ENCODE data around the gene KIT. TPM values are rescaled to one million over a fixed set of nuclear protein-coding genes. Genes with fewer than 3 reads are reported as not detected.

KIT gene
- total RNA-seq, 1 experiment from 2014 or later = not detected

- Mint-ChIP-seq H3K27me3 (ENCODE audit: insufficient read depth, unreplicated experiment) (peaks cover 34% of the 10 kb centered on the region), H3K4me1 (ENCODE audit: insufficient read depth, unreplicated experiment) (no peaks in the 10 kb centered on the region), H3K36me3 (ENCODE audit: insufficient read depth, unreplicated experiment) (no peaks in the 10 kb centered on the region), H3K4me3 (ENCODE audit: unreplicated experiment) (no peak overlapping the region), H3K27ac (ENCODE audit: low read depth, unreplicated experiment) (no peak overlapping the region), H3K9me3 (ENCODE audit: unreplicated experiment) (no peaks in the 10 kb centered on the region)
- BruUV-seq (replicated peaks) = no TSS peak
- intact Hi-C loops (cut with micrococcal nuclease) = no loop called here
- DNase-seq (ENCODE audit: unreplicated experiment) = peak; percentile 4
- ChIA-PET CTCF (interaction anchor here (0.6 to 0.8 kb wide), 2 partner anchors 20 to 46 kb away, joined by 3 to 4 read pairs; no protein-coding TSS in a partner anchor), POLR2A (interaction anchor here (0.6 kb wide), 1 partner anchor 24 kb away, joined by 3 read pairs; no protein-coding TSS in a partner anchor)
- TF ChIP-seq, protein P1, sequence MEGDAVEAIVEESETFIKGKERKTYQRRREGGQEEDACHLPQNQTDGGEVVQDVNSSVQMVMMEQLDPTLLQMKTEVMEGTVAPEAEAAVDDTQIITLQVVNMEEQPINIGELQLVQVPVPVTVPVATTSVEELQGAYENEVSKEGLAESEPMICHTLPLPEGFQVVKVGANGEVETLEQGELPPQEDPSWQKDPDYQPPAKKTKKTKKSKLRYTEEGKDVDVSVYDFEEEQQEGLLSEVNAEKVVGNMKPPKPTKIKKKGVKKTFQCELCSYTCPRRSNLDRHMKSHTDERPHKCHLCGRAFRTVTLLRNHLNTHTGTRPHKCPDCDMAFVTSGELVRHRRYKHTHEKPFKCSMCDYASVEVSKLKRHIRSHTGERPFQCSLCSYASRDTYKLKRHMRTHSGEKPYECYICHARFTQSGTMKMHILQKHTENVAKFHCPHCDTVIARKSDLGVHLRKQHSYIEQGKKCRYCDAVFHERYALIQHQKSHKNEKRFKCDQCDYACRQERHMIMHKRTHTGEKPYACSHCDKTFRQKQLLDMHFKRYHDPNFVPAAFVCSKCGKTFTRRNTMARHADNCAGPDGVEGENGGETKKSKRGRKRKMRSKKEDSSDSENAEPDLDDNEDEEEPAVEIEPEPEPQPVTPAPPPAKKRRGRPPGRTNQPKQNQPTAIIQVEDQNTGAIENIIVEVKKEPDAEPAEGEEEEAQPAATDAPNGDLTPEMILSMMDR (IDR thresholded peaks at IDR 0.05; ENCODE audit: unreplicated experiment) = no peak
Observed at GRCh38 chr4:54696649-54697048, 38.9 kb downstream of the KIT start.

GRCh38 chr4:54700986-54701385, 43.2 kb downstream of the KIT start:
- no peaks in the 10 kb centered on the region for H3K9me3 Mint-ChIP-seq (ENCODE audit: unreplicated experiment)
- no peaks in the 10 kb centered on the region for H3K36me3 Mint-ChIP-seq (ENCODE audit: insufficient read depth, unreplicated experiment)
- H3K27me3 Mint-ChIP-seq (ENCODE audit: insufficient read depth, unreplicated experiment) = peaks cover 21% of the 10 kb centered on the region
- ChIA-PET POLR2A (interaction anchor here (1.3 kb wide), 1 partner anchor 17 kb away, joined by 3 read pairs; no protein-coding TSS in a partner anchor), CTCF (no interaction called here)
- TF ChIP-seq, protein P1 (IDR thresholded peaks at IDR 0.05; ENCODE audit: unreplicated experiment) = no peak
- intact Hi-C loops (cut with micrococcal nuclease) = no loop called here
- H3K27ac Mint-ChIP-seq (ENCODE audit: low read depth, unreplicated experiment) = no peak overlapping the region
- H3K4me3 Mint-ChIP-seq (ENCODE audit: unreplicated experiment) = no peak overlapping the region
- DNase-seq (ENCODE audit: unreplicated experiment) = no peak
- H3K4me1 Mint-ChIP-seq (ENCODE audit: insufficient read depth, unreplicated experiment) = no peaks in the 10 kb centered on the region
- BruUV-seq (replicated peaks) = no TSS peak

GRCh38 chr4:54703182-54703581, 45.4 kb downstream of the KIT start:
- no peaks in the 10 kb centered on the region for H3K36me3 Mint-ChIP-seq (ENCODE audit: insufficient read depth, unreplicated experiment)
- POLR2A ChIA-PET = no interaction called here

GRCh38 chr4:54707406-54707805, 49.6 kb downstream of the KIT start:
- H3K4me3 Mint-ChIP-seq (ENCODE audit: unreplicated experiment) = no peak overlapping the region
- H3K9me3 Mint-ChIP-seq (ENCODE audit: unreplicated experiment) = no peaks in the 10 kb centered on the region
- intact Hi-C loops (cut with micrococcal nuclease) = no loop called here
- ChIA-PET CTCF (interaction anchor here (0.6 kb wide), 1 partner anchor 9 kb away, joined by 3 read pairs; no protein-coding TSS in a partner anchor), POLR2A (no interaction called here)
- BruUV-seq (replicated peaks) = no TSS peak
- TF ChIP-seq, protein P1 (IDR thresholded peaks at IDR 0.05; ENCODE audit: unreplicated experiment) = no peak
- no peaks in the 10 kb centered on the region for H3K4me1 Mint-ChIP-seq (ENCODE audit: insufficient read depth, unreplicated experiment)
- H3K27ac Mint-ChIP-seq (ENCODE audit: low read depth, unreplicated experiment) = no peak overlapping the region
- H3K27me3 Mint-ChIP-seq (ENCODE audit: insufficient read depth, unreplicated experiment) = peaks cover 11% of the 10 kb centered on the region
- DNase-seq (ENCODE audit: unreplicated experiment) = no peak
- H3K36me3 Mint-ChIP-seq (ENCODE audit: insufficient read depth, unreplicated experiment) = no peaks in the 10 kb centered on the region

More at GRCh38 chr4:54703182-54703581, 45.4 kb downstream of the KIT start:
- CTCF ChIA-PET = interaction anchor here (0.6 kb wide), 1 partner anchor 475 kb away, joined by 3 read pairs; no protein-coding TSS in a partner anchor
- no TSS peak for BruUV-seq (replicated peaks)
- no peak overlapping the region for H3K4me3 Mint-ChIP-seq (ENCODE audit: unreplicated experiment)
- no peak for DNase-seq (ENCODE audit: unreplicated experiment)
- TF ChIP-seq, protein P1 (IDR thresholded peaks at IDR 0.05; ENCODE audit: unreplicated experiment) = no peak
- intact Hi-C loops (cut with micrococcal nuclease) = no loop called here
- H3K27ac Mint-ChIP-seq (ENCODE audit: low read depth, unreplicated experiment) = no peak overlapping the region
- no peaks in the 10 kb centered on the region for H3K4me1 Mint-ChIP-seq (ENCODE audit: insufficient read depth, unreplicated experiment)
- no peaks in the 10 kb centered on the region for H3K9me3 Mint-ChIP-seq (ENCODE audit: unreplicated experiment)
- peaks cover 21% of the 10 kb centered on the region for H3K27me3 Mint-ChIP-seq (ENCODE audit: insufficient read depth, unreplicated experiment)
